GM23338 (cell line): Measurements from ENCODE around the gene PGPEP1.

Source experiments
- CREB1 ChIP-seq: fragments of 250-450 bp; sonication (Bioruptor Pico); IDR thresholded peaks from 2 replicates; pipeline ENCODE4 v1.5.0; 2020; ENCODE audit warnings: low read depth, mild to moderate bottlenecking, moderate library complexity
- EZH2 ChIP-seq: fragments of 200-600 bp; sonication (generic); IDR thresholded peaks from one replicate; pipeline ENCODE4 v1.8.0; 2017; ENCODE audit warnings: antibody characterized with exemption, mild to moderate bottlenecking, low read depth; ENCODE audit not compliant: unreplicated experiment
- EZH2phosphoT487 ChIP-seq: fragments of 200-600 bp; sonication (generic); IDR thresholded peaks from one replicate; pipeline ENCODE4 v1.8.1; 2018; ENCODE audit warnings: antibody characterized with exemption; ENCODE audit not compliant: unreplicated experiment
- JUNB ChIP-seq: IDR thresholded peaks from one replicate; pipeline ENCODE4 v1.6.1; 2016; ENCODE audit warnings: antibody characterized with exemption; ENCODE audit not compliant: unreplicated experiment
- POLR2AphosphoS5 ChIP-seq: IDR thresholded peaks from 2 replicates; pipeline ENCODE4 v1.6.1; 2016; ENCODE audit warnings: antibody characterized with exemption, low read depth
- STAT1 ChIP-seq: IDR thresholded peaks from one replicate; pipeline ENCODE4 v1.6.1; 2016; ENCODE audit warnings: antibody characterized with exemption; ENCODE audit not compliant: unreplicated experiment
- TF ChIP-seq, protein P1 (sequence below), 2 experiments: fragments of 200-600 bp in 1 of 2; sonication (generic) in 1 of 2; conservative IDR thresholded peaks; 2 replicates each; pipeline versions ENCODE4 v1.5.1 to v1.6.1; 2016 to 2017; ENCODE audit warnings: antibody characterized with exemption in 2 of 2, low read depth in 2 of 2, mild to moderate bottlenecking in 2 of 2, moderate library complexity in 1 of 2
- TF ChIP-seq, protein P2 (sequence below): IDR thresholded peaks from one replicate; pipeline ENCODE4 v1.6.1; 2018; ENCODE audit warnings: antibody characterized with exemption; ENCODE audit not compliant: unreplicated experiment
- TF ChIP-seq, protein P3 (sequence below): IDR thresholded peaks from 2 replicates; pipeline ENCODE4 v1.6.1; 2016; ENCODE audit warnings: antibody characterized with exemption

DNA sequence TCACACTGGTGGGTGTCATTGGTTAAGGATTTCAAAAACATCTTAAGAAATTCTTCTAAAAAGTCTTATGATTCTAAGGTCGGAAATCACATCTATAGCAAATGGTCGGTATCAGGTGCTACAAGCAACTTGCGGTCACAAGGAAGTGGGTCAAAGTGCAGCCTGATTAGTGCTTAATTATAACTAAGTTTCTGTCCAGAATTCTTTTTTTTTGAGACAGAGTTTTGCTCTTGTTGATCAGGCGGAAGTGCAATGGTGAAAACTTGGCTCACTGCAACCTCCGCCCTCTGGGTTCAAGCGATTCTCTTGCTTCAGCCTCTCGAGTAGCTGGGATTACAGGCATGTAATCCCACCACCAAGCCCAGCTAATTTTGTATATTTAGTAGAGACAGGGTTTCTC lies 44.4 kb downstream of the PGPEP1 start:
- TF ChIP-seq, protein P1, sequence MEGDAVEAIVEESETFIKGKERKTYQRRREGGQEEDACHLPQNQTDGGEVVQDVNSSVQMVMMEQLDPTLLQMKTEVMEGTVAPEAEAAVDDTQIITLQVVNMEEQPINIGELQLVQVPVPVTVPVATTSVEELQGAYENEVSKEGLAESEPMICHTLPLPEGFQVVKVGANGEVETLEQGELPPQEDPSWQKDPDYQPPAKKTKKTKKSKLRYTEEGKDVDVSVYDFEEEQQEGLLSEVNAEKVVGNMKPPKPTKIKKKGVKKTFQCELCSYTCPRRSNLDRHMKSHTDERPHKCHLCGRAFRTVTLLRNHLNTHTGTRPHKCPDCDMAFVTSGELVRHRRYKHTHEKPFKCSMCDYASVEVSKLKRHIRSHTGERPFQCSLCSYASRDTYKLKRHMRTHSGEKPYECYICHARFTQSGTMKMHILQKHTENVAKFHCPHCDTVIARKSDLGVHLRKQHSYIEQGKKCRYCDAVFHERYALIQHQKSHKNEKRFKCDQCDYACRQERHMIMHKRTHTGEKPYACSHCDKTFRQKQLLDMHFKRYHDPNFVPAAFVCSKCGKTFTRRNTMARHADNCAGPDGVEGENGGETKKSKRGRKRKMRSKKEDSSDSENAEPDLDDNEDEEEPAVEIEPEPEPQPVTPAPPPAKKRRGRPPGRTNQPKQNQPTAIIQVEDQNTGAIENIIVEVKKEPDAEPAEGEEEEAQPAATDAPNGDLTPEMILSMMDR (conservative IDR thresholded peaks at IDR 0.05; ENCODE audit: low read depth in 2 of 2) = no peak
- TF ChIP-seq POLR2AphosphoS5 = no peak
- TF ChIP-seq EZH2phosphoT487 = no peak
- no peak for TF ChIP-seq EZH2
- TF ChIP-seq, protein P2, sequence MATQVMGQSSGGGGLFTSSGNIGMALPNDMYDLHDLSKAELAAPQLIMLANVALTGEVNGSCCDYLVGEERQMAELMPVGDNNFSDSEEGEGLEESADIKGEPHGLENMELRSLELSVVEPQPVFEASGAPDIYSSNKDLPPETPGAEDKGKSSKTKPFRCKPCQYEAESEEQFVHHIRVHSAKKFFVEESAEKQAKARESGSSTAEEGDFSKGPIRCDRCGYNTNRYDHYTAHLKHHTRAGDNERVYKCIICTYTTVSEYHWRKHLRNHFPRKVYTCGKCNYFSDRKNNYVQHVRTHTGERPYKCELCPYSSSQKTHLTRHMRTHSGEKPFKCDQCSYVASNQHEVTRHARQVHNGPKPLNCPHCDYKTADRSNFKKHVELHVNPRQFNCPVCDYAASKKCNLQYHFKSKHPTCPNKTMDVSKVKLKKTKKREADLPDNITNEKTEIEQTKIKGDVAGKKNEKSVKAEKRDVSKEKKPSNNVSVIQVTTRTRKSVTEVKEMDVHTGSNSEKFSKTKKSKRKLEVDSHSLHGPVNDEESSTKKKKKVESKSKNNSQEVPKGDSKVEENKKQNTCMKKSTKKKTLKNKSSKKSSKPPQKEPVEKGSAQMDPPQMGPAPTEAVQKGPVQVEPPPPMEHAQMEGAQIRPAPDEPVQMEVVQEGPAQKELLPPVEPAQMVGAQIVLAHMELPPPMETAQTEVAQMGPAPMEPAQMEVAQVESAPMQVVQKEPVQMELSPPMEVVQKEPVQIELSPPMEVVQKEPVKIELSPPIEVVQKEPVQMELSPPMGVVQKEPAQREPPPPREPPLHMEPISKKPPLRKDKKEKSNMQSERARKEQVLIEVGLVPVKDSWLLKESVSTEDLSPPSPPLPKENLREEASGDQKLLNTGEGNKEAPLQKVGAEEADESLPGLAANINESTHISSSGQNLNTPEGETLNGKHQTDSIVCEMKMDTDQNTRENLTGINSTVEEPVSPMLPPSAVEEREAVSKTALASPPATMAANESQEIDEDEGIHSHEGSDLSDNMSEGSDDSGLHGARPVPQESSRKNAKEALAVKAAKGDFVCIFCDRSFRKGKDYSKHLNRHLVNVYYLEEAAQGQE = no peak
- TF ChIP-seq, protein P3, sequence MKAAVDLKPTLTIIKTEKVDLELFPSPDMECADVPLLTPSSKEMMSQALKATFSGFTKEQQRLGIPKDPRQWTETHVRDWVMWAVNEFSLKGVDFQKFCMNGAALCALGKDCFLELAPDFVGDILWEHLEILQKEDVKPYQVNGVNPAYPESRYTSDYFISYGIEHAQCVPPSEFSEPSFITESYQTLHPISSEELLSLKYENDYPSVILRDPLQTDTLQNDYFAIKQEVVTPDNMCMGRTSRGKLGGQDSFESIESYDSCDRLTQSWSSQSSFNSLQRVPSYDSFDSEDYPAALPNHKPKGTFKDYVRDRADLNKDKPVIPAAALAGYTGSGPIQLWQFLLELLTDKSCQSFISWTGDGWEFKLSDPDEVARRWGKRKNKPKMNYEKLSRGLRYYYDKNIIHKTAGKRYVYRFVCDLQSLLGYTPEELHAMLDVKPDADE = no peak
- TF ChIP-seq CREB1 = no peak
- no peak for TF ChIP-seq JUNB
- TF ChIP-seq STAT1 = no peak
